GM23338 (cell line): Measurements from ENCODE around the gene IGF2BP3. TPM values are rescaled to one million over a fixed set of nuclear protein-coding genes. Genes with fewer than 3 reads are reported as not detected.

Experiments
- ATAC-seq: fragments of 200-7000 bp; cut with Tn5 transposase; 3 replicates; pipeline ENCODE4 v1.9.1; 2020
- DNase-seq: peaks from one replicate; pipeline ENCODE4 v3.0.0-alpha.2; 2015; ENCODE audit warnings: low spot score
- H2AFZ ChIP-seq: fragments of 200-600 bp; sonication (generic); 2 replicates; pipeline ENCODE4 v1.8.0; 2016; ENCODE audit warnings: antibody characterized with exemption, mild to moderate bottlenecking, moderate library complexity
- H3F3A ChIP-seq: fragments of 200-600 bp; sonication (generic); replicated peaks from 2 replicates; pipeline ENCODE4 v1.8.0; 2017; ENCODE audit warnings: antibody characterized with exemption, mixed run types, low read depth
- H3K27ac ChIP-seq: fragments of 200-600 bp; sonication (generic); 2 replicates; pipeline ENCODE4 v1.6.1; 2016; ENCODE audit warnings: low read depth
- H3K27me3 ChIP-seq: fragments of 200-600 bp; sonication (generic); 2 replicates; pipeline ENCODE4 v1.8.0; 2016; ENCODE audit warnings: mild to moderate bottlenecking, mixed run types, moderate library complexity; ENCODE audit not compliant: insufficient read depth
- H3K36me3 ChIP-seq: fragments of 200-600 bp; sonication (generic); 2 replicates; pipeline ENCODE4 v1.8.0; 2016; ENCODE audit warnings: mild to moderate bottlenecking; ENCODE audit not compliant: insufficient read depth
- H3K4me1 ChIP-seq: fragments of 200-600 bp; sonication (generic); 2 replicates; pipeline ENCODE4 v1.8.0; 2016; ENCODE audit warnings: mild to moderate bottlenecking, moderate library complexity; ENCODE audit not compliant: insufficient read depth
- H3K4me2 ChIP-seq: fragments of 200-600 bp; sonication (generic); 2 replicates; pipeline ENCODE4 v1.7.1; 2017; ENCODE audit warnings: mixed run types
- H3K4me3 ChIP-seq: fragments of 200-600 bp; sonication (generic); 2 replicates; pipeline ENCODE4 v1.6.1; 2016; ENCODE audit warnings: mixed run types
- H3K79me2 ChIP-seq: fragments of 200-600 bp; sonication (generic); replicated peaks from 2 replicates; pipeline ENCODE4 v1.8.0; 2017; ENCODE audit warnings: mild to moderate bottlenecking; ENCODE audit not compliant: insufficient read depth
- H3K9me2 ChIP-seq: fragments of 200-600 bp; sonication (generic); 2 replicates; pipeline ENCODE4 v1.8.0; 2017; ENCODE audit not compliant: insufficient read depth
- H4K20me1 ChIP-seq: fragments of 200-600 bp; sonication (generic); replicated peaks from 2 replicates; pipeline ENCODE4 v1.8.0; 2017; ENCODE audit warnings: mild to moderate bottlenecking; ENCODE audit not compliant: insufficient read depth
- H3K27ac Mint-ChIP-seq: 2 replicates; pipeline ENCODE4 v1.8.0; 2020; ENCODE audit warnings: inconsistent platforms, mild to moderate bottlenecking, moderate library complexity, mixed read lengths
- H3K27me3 Mint-ChIP-seq: 3 replicates; pipeline ENCODE4 v1.8.0; 2022; ENCODE audit warnings: low read depth, mild to moderate bottlenecking, moderate library complexity, mixed read lengths, inconsistent platforms; ENCODE audit not compliant: insufficient read depth, poor library complexity
- H3K36me3 Mint-ChIP-seq: 3 replicates; pipeline ENCODE4 v1.8.0; 2021; ENCODE audit warnings: low read depth, mild to moderate bottlenecking, inconsistent platforms, moderate library complexity, mixed read lengths
- H3K4me1 Mint-ChIP-seq: 3 replicates; pipeline ENCODE4 v1.8.0; 2020; ENCODE audit warnings: mild to moderate bottlenecking, inconsistent platforms, mixed read lengths
- H3K4me3 Mint-ChIP-seq: 3 replicates; pipeline ENCODE4 v1.8.0; 2021; ENCODE audit warnings: moderate library complexity, mild to moderate bottlenecking, inconsistent platforms, mixed read lengths
- H3K9me3 Mint-ChIP-seq: 3 replicates; pipeline ENCODE4 v1.8.0; 2020; ENCODE audit warnings: moderate library complexity, mild to moderate bottlenecking, inconsistent platforms, mixed read lengths
- CREB1 ChIP-seq: fragments of 250-450 bp; sonication (Bioruptor Pico); IDR thresholded peaks from 2 replicates; pipeline ENCODE4 v1.5.0; 2020; ENCODE audit warnings: low read depth, mild to moderate bottlenecking, moderate library complexity
- CTCF ChIP-seq, 2 experiments: fragments of 200-600 bp in 1 of 2; sonication (generic) in 1 of 2; conservative IDR thresholded peaks; 2 replicates each; pipeline versions ENCODE4 v1.5.1 to v1.6.1; 2016 to 2017; ENCODE audit warnings: antibody characterized with exemption in 2 of 2, low read depth in 2 of 2, mild to moderate bottlenecking in 2 of 2, moderate library complexity in 1 of 2
- EZH2 ChIP-seq: fragments of 200-600 bp; sonication (generic); IDR thresholded peaks from one replicate; pipeline ENCODE4 v1.8.0; 2017; ENCODE audit warnings: antibody characterized with exemption, mild to moderate bottlenecking, low read depth; ENCODE audit not compliant: unreplicated experiment
- EZH2phosphoT487 ChIP-seq: fragments of 200-600 bp; sonication (generic); IDR thresholded peaks from one replicate; pipeline ENCODE4 v1.8.1; 2018; ENCODE audit warnings: antibody characterized with exemption; ENCODE audit not compliant: unreplicated experiment
- JUNB ChIP-seq: IDR thresholded peaks from one replicate; pipeline ENCODE4 v1.6.1; 2016; ENCODE audit warnings: antibody characterized with exemption; ENCODE audit not compliant: unreplicated experiment
- NANOG ChIP-seq: IDR thresholded peaks from 2 replicates; pipeline ENCODE4 v1.6.1; 2016; ENCODE audit warnings: antibody characterized with exemption, borderline replicate concordance
- POLR2AphosphoS5 ChIP-seq: IDR thresholded peaks from 2 replicates; pipeline ENCODE4 v1.6.1; 2016; ENCODE audit warnings: antibody characterized with exemption, low read depth
- REST ChIP-seq: IDR thresholded peaks from one replicate; pipeline ENCODE4 v1.6.1; 2018; ENCODE audit warnings: antibody characterized with exemption; ENCODE audit not compliant: unreplicated experiment
- STAT1 ChIP-seq: IDR thresholded peaks from one replicate; pipeline ENCODE4 v1.6.1; 2016; ENCODE audit warnings: antibody characterized with exemption; ENCODE audit not compliant: unreplicated experiment
- ZNF114 ChIP-seq: fragments of 250-450 bp; sonication (Bioruptor Pico); IDR thresholded peaks from 2 replicates; pipeline ENCODE4 v1.5.0; 2020; ENCODE audit warnings: mild to moderate bottlenecking, moderate library complexity
- ZNF331 ChIP-seq: fragments of 250-450 bp; sonication (Bioruptor Pico); IDR thresholded peaks from 2 replicates; pipeline ENCODE4 v1.5.0; 2020; ENCODE audit warnings: low read depth, mild to moderate bottlenecking, moderate library complexity
- ZNF462 ChIP-seq: fragments of 250-450 bp; sonication (Bioruptor Pico); IDR thresholded peaks from 2 replicates; pipeline ENCODE4 v1.5.0; 2020; ENCODE audit warnings: mild to moderate bottlenecking, moderate library complexity
- polyA plus RNA-seq: library from polyadenylated mRNA; unstranded; fragments of >200 nt; fragmentation: Nextera tagmentation; extraction: Ambion mirVana; gene quantifications from 2 replicates; pipeline ENCODE4 v1.2.1, GENCODE V29; 2016
- total RNA-seq: library from RNA; depleted of rRNA; stranded (reverse); fragments of >200 nt; shearing (Covaris generic); gene quantifications from 2 replicates; pipeline ENCODE4 v1.2.3, GENCODE V29; 2014

IGF2BP3 gene
- total and polyA plus RNA-seq, 2 experiments from 2014 or later = 52.0 to 183 TPM

- TF ChIP-seq ZNF114 (CRISPR knock-in tag) (no peak), ZNF331 (CRISPR knock-in tag) (no peak), EZH2 (no peak), ZNF462 (CRISPR knock-in tag) (no peak), NANOG (no peak), POLR2AphosphoS5 (no peak), STAT1 (no peak)
Observed at GRCh38 chr7:23335621-23336020, 134.7 kb downstream of the IGF2BP3 start (continued).

- Mint-ChIP-seq H3K27me3 (peaks cover 2% of the 10 kb centered on the region), H3K4me3 (no peak overlapping the region), H3K9me3 (no peaks in the 10 kb centered on the region; the same call in 2 of the 3 replicates), H3K36me3 (peaks cover 97% of the 10 kb centered on the region), H3K4me1 (no peaks in the 10 kb centered on the region), H3K27ac (no peak overlapping the region)
- no peak overlapping the region for H3K4me3 ChIP-seq
- H2AFZ ChIP-seq = no peak overlapping the region
- H3K4me1 ChIP-seq = no peaks in the 10 kb centered on the region
- no peak for DNase-seq
- no peaks in the 10 kb centered on the region for H3K27me3 ChIP-seq
- peak overlapping the region; percentile 65; the same call in 1 of the 2 replicates for H3K27ac ChIP-seq
- peaks cover 9% of the 10 kb centered on the region; the same call in 1 of the 2 replicates for H3K79me2 ChIP-seq
- H3K4me2 ChIP-seq = no peak overlapping the region
- peaks cover 8% of the 10 kb centered on the region for H4K20me1 ChIP-seq
- H3K9me2 ChIP-seq = no peaks in the 10 kb centered on the region
- peaks cover 51% of the 10 kb centered on the region for H3K36me3 ChIP-seq
- no peak for ATAC-seq
- peaks cover 11% of the 10 kb centered on the region for H3F3A ChIP-seq
- no peak for TF ChIP-seq POLR2AphosphoS5
- TF ChIP-seq JUNB = no peak
- no peak for TF ChIP-seq ZNF331 (CRISPR knock-in tag)
- TF ChIP-seq NANOG = no peak
- TF ChIP-seq REST = no peak
- no peak for TF ChIP-seq EZH2phosphoT487
- no peak for TF ChIP-seq CTCF (conservative IDR thresholded peaks at IDR 0.05; ENCODE audit: low read depth in 2 of 2)
- no peak for TF ChIP-seq ZNF114 (CRISPR knock-in tag)
- TF ChIP-seq CREB1 (CRISPR knock-in tag) = no peak
Observed at GRCh38 chr7:23335136-23335535, 135.2 kb downstream of the IGF2BP3 start.
